ENCODE measurements around the gene TSPO.

GRCh38 chr22:43176090-43176489, 24.7 kb downstream of the TSPO start:
- TF ChIP-seq POLR2A (IDR thresholded peaks at IDR 0.05) = no peak
- TF ChIP-seq CTCF (IDR thresholded peaks at IDR 0.05) = no peak
- no peak for TF ChIP-seq EP300 (IDR thresholded peaks at IDR 0.05; ENCODE audit: low read depth)
